Loucy (cell line): Measurements from ENCODE around the gene PIGS.

Source experiments
- EZH2phosphoT487 ChIP-seq: fragments of 200-600 bp; IDR thresholded peaks from 2 replicates; pipeline ENCODE4 v1.6.1; 2018; ENCODE audit warnings: antibody characterized with exemption, mild to moderate bottlenecking, moderate library complexity, borderline replicate concordance
- TF ChIP-seq, protein P1 (sequence below): fragments of 200-600 bp; sonication (generic); conservative IDR thresholded peaks from 2 replicates; pipeline ENCODE4 v1.5.1; 2014; ENCODE audit warnings: mild to moderate bottlenecking, antibody characterized with exemption, low read length

DNA sequence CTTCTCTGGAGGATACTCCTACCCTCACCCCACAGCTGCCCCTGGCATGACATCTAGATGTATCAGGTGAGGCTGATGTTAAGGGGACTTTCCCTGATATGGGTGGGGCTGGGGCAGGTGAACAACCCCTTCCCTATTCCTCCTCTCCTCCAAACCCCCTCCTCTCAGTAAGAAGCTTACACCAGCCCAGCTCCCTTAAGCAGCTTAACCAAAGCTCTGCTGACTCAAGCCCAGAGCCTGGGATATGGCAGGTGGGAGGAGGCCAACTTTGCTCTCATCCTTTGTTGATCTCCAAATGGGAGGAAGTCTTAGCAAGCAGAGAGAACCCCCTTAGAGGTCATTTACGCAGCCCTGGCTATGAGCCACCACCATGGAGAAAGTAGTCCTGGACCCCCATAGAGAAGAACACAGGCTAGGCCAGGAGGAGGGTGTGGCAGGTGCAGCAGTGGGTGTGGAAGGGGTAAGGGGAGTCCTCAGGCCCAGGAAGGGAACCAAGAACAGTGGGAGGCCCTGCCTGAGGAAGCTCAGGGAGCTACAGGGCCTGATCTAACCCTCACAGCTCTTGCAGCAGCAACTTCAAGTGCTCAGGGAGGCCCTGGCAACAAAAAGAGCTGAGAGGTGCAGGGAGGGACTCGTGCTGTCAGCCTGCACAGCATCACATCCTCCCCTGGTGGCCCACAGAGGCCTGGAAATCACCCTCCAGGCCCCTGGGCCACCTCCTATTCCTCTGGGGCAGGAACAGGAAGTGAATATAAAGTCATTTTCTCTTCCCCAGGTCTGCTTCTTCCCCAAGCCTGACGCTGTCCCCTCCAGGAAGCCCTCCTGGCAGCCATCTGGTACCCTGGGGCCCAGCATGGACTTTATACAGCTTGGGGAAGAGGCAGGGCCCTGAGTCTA is 21.8 kb downstream of the PIGS start:
- TF ChIP-seq, protein P1, sequence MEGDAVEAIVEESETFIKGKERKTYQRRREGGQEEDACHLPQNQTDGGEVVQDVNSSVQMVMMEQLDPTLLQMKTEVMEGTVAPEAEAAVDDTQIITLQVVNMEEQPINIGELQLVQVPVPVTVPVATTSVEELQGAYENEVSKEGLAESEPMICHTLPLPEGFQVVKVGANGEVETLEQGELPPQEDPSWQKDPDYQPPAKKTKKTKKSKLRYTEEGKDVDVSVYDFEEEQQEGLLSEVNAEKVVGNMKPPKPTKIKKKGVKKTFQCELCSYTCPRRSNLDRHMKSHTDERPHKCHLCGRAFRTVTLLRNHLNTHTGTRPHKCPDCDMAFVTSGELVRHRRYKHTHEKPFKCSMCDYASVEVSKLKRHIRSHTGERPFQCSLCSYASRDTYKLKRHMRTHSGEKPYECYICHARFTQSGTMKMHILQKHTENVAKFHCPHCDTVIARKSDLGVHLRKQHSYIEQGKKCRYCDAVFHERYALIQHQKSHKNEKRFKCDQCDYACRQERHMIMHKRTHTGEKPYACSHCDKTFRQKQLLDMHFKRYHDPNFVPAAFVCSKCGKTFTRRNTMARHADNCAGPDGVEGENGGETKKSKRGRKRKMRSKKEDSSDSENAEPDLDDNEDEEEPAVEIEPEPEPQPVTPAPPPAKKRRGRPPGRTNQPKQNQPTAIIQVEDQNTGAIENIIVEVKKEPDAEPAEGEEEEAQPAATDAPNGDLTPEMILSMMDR = no peak
- TF ChIP-seq EZH2phosphoT487 = no peak
